Inflammatory macrophage treated with lipopolysaccharide for 4 hours (primary cell): ENCODE data around the gene CIRBP.

ENCODE experiments used
- DNase-seq: peaks from one replicate; pipeline ENCODE4 v3.0.0-alpha.2; 2020

Gene CIRBP

GRCh38 chr19:1231729-1232637, 37.1 kb upstream of the CIRBP start:
- DNase-seq, result no peak

DNA sequence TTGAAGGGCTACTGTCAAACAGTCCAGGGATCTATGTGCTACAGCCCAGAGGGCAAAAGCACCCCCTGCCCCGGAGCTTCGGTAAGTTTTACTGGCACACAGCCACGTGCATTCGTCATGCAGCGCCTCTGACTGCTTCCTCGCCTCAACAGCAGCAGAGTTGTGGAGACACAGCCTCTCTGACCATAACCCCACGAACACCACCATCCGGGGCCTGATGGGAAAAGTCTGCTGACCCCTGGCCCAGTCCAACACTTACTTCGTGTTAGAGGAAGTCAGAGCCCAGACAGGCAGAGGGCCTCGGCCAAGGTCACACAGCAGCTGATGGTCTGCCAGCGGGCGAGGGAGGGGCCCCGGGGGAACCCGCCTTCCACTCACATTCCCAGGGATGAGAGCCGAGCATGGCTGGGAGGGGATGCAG, 36.5 kb upstream of the CIRBP start:
- DNase-seq, result no peak

DNA sequence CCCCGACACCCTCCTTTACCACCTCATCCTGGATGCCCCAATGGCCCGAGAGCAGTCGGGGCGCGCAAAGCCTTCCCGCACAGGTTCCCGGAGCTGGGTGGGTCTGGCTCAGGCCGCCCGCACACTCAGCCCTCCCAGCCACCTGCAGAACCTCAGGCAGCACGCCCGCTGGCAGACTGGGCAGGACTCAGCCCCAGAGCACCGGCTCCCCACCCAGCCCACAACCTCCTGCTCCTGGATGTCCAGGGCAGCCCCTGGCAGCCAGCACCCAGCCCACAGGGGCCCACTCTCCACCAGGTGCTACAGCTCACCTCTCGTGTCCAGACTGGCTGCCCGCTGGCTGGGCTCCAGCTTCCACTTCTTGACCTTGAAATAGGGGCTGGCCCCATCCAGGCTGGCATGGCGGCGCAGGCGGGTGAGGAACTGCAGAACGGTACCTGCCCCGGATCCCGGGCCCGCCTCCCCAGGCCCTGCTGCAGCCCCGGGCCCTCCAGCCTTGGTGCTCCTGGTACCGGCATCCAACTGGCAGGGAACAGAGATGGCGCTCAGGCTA, 35.9 kb upstream of the CIRBP start:
- DNase-seq, result no peak

- no peak for DNase-seq
These were observed 34.8 kb upstream of the CIRBP start for GRCh38 chr19:1234051-1234954.

GRCh38 chr19:1234955-1235380, 34.2 kb upstream of the CIRBP start:
- no peak for DNase-seq

GRCh38 chr19:1235625-1236538, 33.2 kb upstream of the CIRBP start:
- no peak for DNase-seq

- DNase-seq, result no peak
These were observed 32.6 kb upstream of the CIRBP start for GRCh38 chr19:1236576-1236975.

DNA sequence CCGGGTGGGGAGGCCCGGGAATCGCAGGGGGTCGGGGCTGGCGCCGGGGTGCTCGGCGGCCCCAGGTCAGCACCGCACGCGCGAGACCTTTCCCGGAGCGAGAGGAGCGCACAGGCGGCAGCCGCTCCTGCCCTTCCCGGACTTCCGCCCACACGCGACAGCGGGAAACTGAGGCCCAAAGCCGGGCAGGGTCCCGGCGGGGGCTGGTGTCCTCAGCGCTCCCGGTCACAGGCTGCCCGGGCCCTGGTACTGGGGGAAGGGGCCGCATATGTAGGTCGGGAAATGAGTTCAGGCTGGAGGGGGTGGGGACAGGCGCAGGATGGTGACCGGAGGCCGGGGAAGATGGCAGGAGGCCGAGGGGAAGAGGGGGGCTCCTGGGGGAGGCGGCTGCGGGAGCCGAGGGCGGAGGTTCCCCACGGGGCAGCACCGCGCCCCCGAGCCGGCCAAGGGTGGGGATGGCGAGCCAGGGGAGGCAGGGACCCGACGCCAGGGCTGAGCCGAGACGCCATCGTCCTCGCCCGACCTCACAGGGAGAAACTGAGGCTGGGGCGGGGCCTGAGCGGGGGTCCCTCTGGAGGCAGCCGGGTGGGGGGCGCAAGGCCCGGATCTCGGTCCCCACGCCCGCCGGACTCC, 32.0 kb upstream of the CIRBP start:
- no peak for DNase-seq

GRCh38 chr19:1237754-1238368, 31.3 kb upstream of the CIRBP start, which contains the start of gene CBARP:
Gene CBARP (minus strand): TSS chr19:1238005. CDS start chr19:1236100, 1,905 bp downstream.
- no peak for DNase-seq

DNA sequence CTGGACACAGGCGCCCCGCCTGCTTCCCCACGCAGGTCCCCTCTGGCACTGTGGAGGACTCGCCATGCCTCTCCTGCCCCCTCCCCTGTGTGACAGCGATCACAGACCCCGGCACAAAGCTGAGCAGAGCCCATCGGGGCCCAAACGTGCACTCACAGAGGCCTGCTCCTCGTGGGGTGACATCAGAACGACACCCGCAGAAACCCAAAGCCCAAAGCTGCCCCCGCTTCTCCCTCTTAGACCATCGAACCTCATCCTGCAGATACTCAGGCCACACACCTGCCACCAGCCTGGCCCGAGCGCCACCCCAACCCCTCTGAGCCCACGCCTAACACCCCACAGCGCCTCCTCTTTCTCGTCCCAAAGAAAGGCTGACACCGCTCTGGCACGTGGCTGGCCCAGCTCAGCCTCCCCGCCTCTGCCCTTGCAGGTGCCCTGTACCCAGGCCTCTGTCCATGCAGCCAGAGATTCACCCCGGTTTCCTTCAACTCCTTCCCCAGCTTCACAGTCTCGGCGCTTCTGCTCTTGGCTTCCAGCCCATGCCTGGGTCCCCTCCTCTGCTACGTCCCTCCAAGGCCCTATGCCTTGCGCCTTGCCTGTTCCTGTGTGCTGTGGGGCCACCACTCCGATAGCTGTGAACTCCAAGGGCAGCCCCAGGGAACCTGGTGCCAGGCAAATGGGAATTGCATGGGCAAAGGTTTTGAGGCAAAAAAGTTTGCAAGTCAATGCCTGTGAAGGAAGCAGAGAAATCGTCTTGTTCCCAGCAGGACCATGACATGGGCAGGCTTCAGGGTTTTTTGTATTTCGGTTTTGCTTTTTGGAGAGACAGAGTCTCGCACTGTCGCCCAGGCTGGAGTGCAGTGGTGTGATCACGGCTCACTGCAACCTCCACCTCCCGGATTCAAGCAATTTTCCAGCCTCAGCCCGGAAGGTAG, 30.5 kb upstream of the CIRBP start:
- no peak for DNase-seq

DNA sequence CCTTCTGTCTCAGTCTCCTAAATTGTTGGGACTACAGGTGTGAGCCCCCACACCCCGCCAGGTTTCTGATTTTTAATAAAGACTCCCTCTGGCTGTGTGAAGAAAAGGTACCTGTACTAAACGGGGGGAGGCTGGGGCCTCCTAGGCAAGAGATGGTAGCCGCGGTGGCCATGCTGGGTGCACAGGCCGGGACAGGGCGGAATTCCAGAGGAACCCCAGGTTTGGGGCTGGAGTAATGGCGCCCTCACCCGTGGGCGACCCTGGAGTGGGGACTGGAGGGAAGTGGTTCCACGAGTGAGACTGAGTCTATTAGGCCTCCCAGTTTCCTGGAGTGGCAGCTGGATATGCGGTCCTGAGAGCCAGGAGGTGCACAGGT, 29.7 kb upstream of the CIRBP start:
- no peak for DNase-seq

DNA sequence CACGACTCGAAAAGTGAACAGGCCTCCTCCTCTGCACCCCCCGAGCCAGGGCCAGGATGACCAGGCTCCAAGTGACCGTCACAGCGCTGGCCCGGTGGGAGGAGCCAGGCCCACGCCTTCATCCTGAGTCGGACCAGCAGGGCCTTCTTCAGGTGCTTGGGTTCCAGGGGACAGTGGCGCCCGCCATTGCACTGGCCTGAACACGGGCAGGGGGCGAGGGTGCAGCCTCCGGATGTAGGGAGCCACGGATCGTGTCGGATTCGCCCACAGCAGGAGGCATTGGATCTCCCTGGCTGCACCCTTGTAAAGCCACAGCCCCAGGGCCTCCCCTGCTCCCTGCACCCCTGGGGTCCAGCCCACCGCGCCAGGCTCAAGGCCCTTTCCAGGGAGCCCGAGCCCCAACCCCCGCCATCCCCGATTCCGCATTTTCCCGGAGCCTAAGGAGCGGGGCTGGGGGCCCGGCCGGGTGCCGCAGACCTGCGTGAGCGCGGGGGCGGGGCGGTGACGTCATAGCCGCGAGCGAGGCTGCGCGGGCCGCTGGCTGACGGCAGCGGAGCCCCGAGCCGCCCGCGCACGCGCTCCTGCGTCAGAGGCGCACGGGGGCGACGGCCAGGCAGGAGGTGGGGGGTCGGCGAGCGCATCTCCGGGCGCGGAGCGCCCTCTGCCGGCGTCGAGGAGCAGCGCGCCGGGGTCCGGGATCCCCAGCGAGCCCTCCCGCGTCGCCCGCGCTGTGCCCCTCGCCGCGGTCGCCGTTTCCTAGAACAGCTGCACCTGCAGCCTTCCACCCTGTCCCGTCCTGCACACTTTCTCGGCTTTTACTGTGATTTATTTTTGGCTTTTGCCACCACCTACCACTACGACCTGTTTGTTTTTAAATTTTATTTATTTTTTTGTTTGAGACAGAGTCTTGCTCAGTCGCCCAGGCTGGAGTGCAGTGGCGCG, 29.1 kb upstream of the CIRBP start:
- DNase-seq, result peak; percentile 94

DNA sequence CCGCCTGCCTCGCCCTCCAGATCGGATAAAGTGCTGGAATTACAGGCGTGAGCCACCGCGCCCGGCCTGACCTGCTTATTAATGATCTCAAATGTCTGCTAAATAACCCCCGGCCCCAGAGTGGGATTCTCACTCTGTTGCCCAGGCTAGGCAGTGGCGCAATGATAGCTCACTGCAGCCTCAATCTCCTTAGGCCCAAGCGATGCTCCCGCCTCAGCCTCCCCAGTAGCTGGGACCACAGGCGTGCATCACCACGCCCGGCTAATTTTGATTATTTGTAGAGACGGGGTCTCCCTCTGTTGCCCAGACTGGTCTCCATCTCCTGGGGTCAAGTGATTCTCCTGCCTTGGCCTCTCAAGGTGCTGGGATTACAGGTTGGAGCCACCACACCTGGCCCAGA, 28.2 kb upstream of the CIRBP start:
- DNase-seq, result no peak

GRCh38 chr19:1241417-1242095, 27.6 kb upstream of the CIRBP start, which contains the start of gene ATP5F1D:
Gene ATP5F1D (plus strand): TSS chr19:1241751. CDS start chr19:1241851, 100 bp downstream.
- peak; percentile 97 for DNase-seq

GRCh38 chr19:1243768-1244692, 25.1 kb upstream of the CIRBP start:
- DNase-seq, result peak; percentile 81

DNA sequence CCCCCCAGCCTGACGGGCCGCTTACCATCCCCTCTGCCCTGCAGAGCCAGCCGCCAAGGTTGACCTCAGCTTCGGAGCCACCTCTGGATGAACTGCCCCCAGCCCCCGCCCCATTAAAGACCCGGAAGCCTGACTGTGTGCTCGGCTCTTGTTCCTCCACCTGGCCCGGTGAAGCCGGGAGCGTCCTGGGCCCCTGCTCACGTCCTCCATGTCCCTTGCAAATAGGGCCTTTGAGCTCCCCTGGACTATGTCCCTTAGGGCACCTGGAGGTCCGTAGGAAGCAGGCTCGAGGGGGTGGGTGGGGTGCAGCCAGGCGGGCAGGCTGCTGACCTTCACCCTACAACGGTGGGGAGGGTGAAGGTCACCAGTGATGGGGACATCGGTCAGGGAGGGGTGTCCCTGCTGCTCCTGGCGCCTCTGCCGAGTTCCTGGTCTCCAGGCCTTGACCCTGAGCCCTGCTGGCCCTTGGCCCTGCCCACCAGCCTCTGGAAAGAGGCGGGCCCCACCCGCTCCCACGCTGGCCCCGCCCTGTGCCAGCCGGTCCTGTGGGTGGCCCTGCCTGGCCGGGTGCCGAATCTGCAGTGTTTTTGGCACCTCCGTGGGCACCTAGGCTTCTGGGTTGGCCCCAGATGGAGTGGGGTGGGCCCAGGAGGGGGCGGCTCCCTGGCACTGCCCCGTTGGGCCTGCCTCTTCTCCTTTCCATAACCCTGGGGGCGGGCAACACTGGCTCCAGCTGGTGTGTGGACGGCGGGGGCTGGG, 24.3 kb upstream of the CIRBP start:
- DNase-seq, result peak; percentile 82
